OCI-LY1 (cell line): ENCODE data around the gene ASNSD1.

ENCODE experiments used
- H2AFZ ChIP-seq: fragments of 200-600 bp; sonication (generic), shearing (Covaris generic); 2 replicates; pipeline ENCODE4 v1.6.0; 2014; ENCODE audit warnings: antibody characterized with exemption, mild to moderate bottlenecking, low read length
- H3F3A ChIP-seq: fragments of 200-600 bp; sonication (generic), shearing (Covaris generic); 2 replicates; pipeline ENCODE4 v1.6.0; 2014; ENCODE audit warnings: mild to moderate bottlenecking, antibody characterized with exemption, low read length, moderate library complexity; ENCODE audit not compliant: insufficient read depth
- H3K27ac ChIP-seq: fragments of 200-600 bp; sonication (generic); 2 replicates; pipeline ENCODE4 v1.5.1; 2014; ENCODE audit warnings: low read length, mixed run types, mild to moderate bottlenecking, low read depth; ENCODE audit not compliant: poor library complexity, severe bottlenecking
- H3K27me3 ChIP-seq: fragments of 200-600 bp; sonication (generic); 2 replicates; pipeline ENCODE4 v1.6.0; 2014; ENCODE audit warnings: antibody characterized with exemption, mild to moderate bottlenecking, low read length, moderate library complexity; ENCODE audit not compliant: insufficient read depth
- H3K36me3 ChIP-seq: fragments of 200-600 bp; sonication (generic); 2 replicates; pipeline ENCODE4 v1.6.1; 2014; ENCODE audit warnings: mild to moderate bottlenecking, antibody characterized with exemption, low read length, moderate library complexity, mixed read lengths; ENCODE audit not compliant: insufficient read depth
- H3K4me1 ChIP-seq: fragments of 200-600 bp; sonication (generic); 2 replicates; pipeline ENCODE4 v1.5.1; 2014; ENCODE audit warnings: mild to moderate bottlenecking, low read length, moderate library complexity; ENCODE audit not compliant: insufficient read depth, severe bottlenecking
- H3K4me2 ChIP-seq: fragments of 200-600 bp; sonication (generic), shearing (Covaris generic); 2 replicates; pipeline ENCODE4 v1.6.1; 2014; ENCODE audit warnings: low read length
- H3K4me3 ChIP-seq: fragments of 200-600 bp; sonication (generic); 2 replicates; pipeline ENCODE4 v1.5.1; 2014; ENCODE audit warnings: low read length, low read depth, mild to moderate bottlenecking, mixed read lengths; ENCODE audit not compliant: poor library complexity, severe bottlenecking
- H3K79me2 ChIP-seq: fragments of 200-600 bp; shearing (Covaris generic); 2 replicates; pipeline ENCODE4 v1.6.1; 2016; ENCODE audit warnings: mixed run types, low read length, mixed read lengths; ENCODE audit not compliant: insufficient read depth
- H3K9ac ChIP-seq: fragments of 200-600 bp; sonication (generic), shearing (Covaris generic); 2 replicates; pipeline ENCODE4 v1.6.1; 2014; ENCODE audit warnings: mild to moderate bottlenecking, low read length, mixed read lengths
- H3K9me2 ChIP-seq: fragments of 200-600 bp; sonication (generic), shearing (Covaris generic); 2 replicates; pipeline ENCODE4 v1.6.1; 2014; ENCODE audit warnings: low read depth, mild to moderate bottlenecking, low read length, mixed read lengths
- H3K9me3 ChIP-seq: fragments of 200-600 bp; shearing (Covaris generic); 2 replicates; pipeline ENCODE4 v1.6.1; 2014; ENCODE audit warnings: low read length, mixed read lengths
- H4K20me1 ChIP-seq: fragments of 200-600 bp; sonication (generic), shearing (Covaris generic); 2 replicates; pipeline ENCODE4 v1.6.0; 2016; ENCODE audit warnings: mild to moderate bottlenecking, low read length; ENCODE audit not compliant: insufficient read depth
- CTCF ChIP-seq: fragments of 200-600 bp; sonication (generic), shearing (Covaris generic); IDR thresholded peaks from 2 replicates; pipeline ENCODE4 v1.5.1; 2017; ENCODE audit warnings: mild to moderate bottlenecking, antibody characterized with exemption, low read length, moderate library complexity, mixed read lengths
- EZH2 ChIP-seq: fragments of 200-600 bp; sonication (generic), shearing (Covaris generic); IDR thresholded peaks from 2 replicates; pipeline ENCODE4 v1.8.0; 2017; ENCODE audit warnings: borderline replicate concordance, mixed run types, mild to moderate bottlenecking, antibody characterized with exemption, low read length, moderate library complexity, mixed read lengths

ASNSD1 gene

GRCh38 chr2:189638301-189639006 lies 22.8 kb upstream of the ASNSD1 start:
- TF ChIP-seq CTCF = no peak
- TF ChIP-seq EZH2 = no peak
- Histone ChIP-seq H3K27ac (no peak overlapping the region), H3F3A (no peaks in the 10 kb centered on the region)

GRCh38 chr2:189639007-189639609 lies 22.2 kb upstream of the ASNSD1 start:
- Histone ChIP-seq H3K9ac (no peak overlapping the region), H3K4me2 (no peak overlapping the region), H3K79me2 (no peaks in the 10 kb centered on the region), H3K27me3 (no peaks in the 10 kb centered on the region), H3K9me2 (no peaks in the 10 kb centered on the region), H3K36me3 (no peaks in the 10 kb centered on the region), H3K27ac (no peak overlapping the region), H3K9me3 (no peaks in the 10 kb centered on the region), H3K4me1 (no peaks in the 10 kb centered on the region), H3F3A (no peaks in the 10 kb centered on the region), H4K20me1 (no peaks in the 10 kb centered on the region), H3K4me3 (no peak overlapping the region), H2AFZ (no peak overlapping the region)
- no peak for TF ChIP-seq CTCF
- no peak for TF ChIP-seq EZH2

More at GRCh38 chr2:189638301-189639006, 22.8 kb upstream of the ASNSD1 start:
- Histone ChIP-seq H3K4me1 (no peaks in the 10 kb centered on the region), H3K79me2 (no peaks in the 10 kb centered on the region), H3K36me3 (no peaks in the 10 kb centered on the region), H3K27me3 (no peaks in the 10 kb centered on the region), H2AFZ (no peak overlapping the region), H3K9me2 (no peaks in the 10 kb centered on the region), H3K9me3 (no peaks in the 10 kb centered on the region), H3K4me2 (no peak overlapping the region), H4K20me1 (no peaks in the 10 kb centered on the region), H3K4me3 (no peak overlapping the region), H3K9ac (no peak overlapping the region)

- Histone ChIP-seq H3K9me3 (no peaks in the 10 kb centered on the region), H3K36me3 (no peaks in the 10 kb centered on the region), H3K9me2 (no peaks in the 10 kb centered on the region), H3K27ac (no peak overlapping the region), H3K27me3 (no peaks in the 10 kb centered on the region), H3K4me3 (no peak overlapping the region), H3K9ac (no peak overlapping the region), H4K20me1 (no peaks in the 10 kb centered on the region), H2AFZ (no peak overlapping the region), H3K4me2 (no peak overlapping the region), H3F3A (no peaks in the 10 kb centered on the region), H3K4me1 (no peaks in the 10 kb centered on the region), H3K79me2 (no peaks in the 10 kb centered on the region)
- TF ChIP-seq EZH2 (no peak), CTCF (no peak)
Observed at GRCh38 chr2:189641002-189641401, 20.3 kb upstream of the ASNSD1 start.
